Activated effector memory CD4-positive, alpha-beta T cell treated with Interleukin-2 at 50 U/mL for 16 hours (primary cell): ENCODE data around the gene VSIG1.

Source experiments
- DNase-seq: peaks from one replicate; pipeline ENCODE4 v3.0.0-alpha.2; 2020

The VSIG1 gene

GRCh38 chrX:108044554-108045256, at the start of gene VSIG1:
Gene VSIG1 (plus strand): TSS chrX:108045065. CDS start chrX:108045131, 66 bp downstream.
- no peak for DNase-seq

- DNase-seq = no peak
These were observed 48.7 kb upstream of the VSIG1 start for GRCh38 chrX:107996124-107996523.

GRCh38 chrX:108000751-108001150, 44.1 kb upstream of the VSIG1 start:
- DNase-seq = no peak

- no peak for DNase-seq
These were observed 43.5 kb upstream of the VSIG1 start for GRCh38 chrX:108001218-108001814.

- peak; percentile 28 for DNase-seq
These were observed 26.0 kb upstream of the VSIG1 start for GRCh38 chrX:108018656-108019381.

GRCh38 chrX:108019382-108019875, 25.4 kb upstream of the VSIG1 start:
- no peak for DNase-seq

- no peak for DNase-seq
These were observed 24.2 kb upstream of the VSIG1 start for GRCh38 chrX:108020631-108021030.

- DNase-seq = no peak
These were observed 22.3 kb upstream of the VSIG1 start for GRCh38 chrX:108022491-108023089.

GRCh38 chrX:108025376-108025775, 19.5 kb upstream of the VSIG1 start:
- DNase-seq = no peak

- DNase-seq = no peak
These were observed 18.8 kb upstream of the VSIG1 start for GRCh38 chrX:108025954-108026600.

- no peak for DNase-seq
These were observed 16.0 kb upstream of the VSIG1 start for GRCh38 chrX:108028854-108029253.

- DNase-seq = no peak
These were observed 14.7 kb upstream of the VSIG1 start for GRCh38 chrX:108029928-108030711.

- DNase-seq = no peak
These were observed 11.9 kb upstream of the VSIG1 start for GRCh38 chrX:108032944-108033343.

- no peak for DNase-seq
These were observed 11.0 kb upstream of the VSIG1 start for GRCh38 chrX:108033890-108034289.

GRCh38 chrX:108034725-108035124, 10.1 kb upstream of the VSIG1 start:
- no peak for DNase-seq

GRCh38 chrX:108036298-108036973, 8.4 kb upstream of the VSIG1 start:
- no peak for DNase-seq

- DNase-seq = no peak
These were observed 4.8 kb downstream of the VSIG1 start for GRCh38 chrX:108049649-108050048.

- no peak for DNase-seq
These were observed 8.4 kb downstream of the VSIG1 start for GRCh38 chrX:108053218-108053617.

GRCh38 chrX:108055546-108055945, 10.7 kb downstream of the VSIG1 start:
- DNase-seq = no peak

- no peak for DNase-seq
These were observed 14.9 kb downstream of the VSIG1 start for GRCh38 chrX:108059801-108060200.

- DNase-seq = no peak
These were observed 19.1 kb downstream of the VSIG1 start for GRCh38 chrX:108064001-108064400.

GRCh38 chrX:108064613-108065012, 19.7 kb downstream of the VSIG1 start:
- no peak for DNase-seq
